Gastrocnemius medialis (tissue), 4 donors: Measurements from ENCODE around the gene VGLL4.

ENCODE experiments used
- POLR2A ChIP-seq, 2 donors: fragments of 450-650 bp; IDR thresholded peaks; one replicate each; pipeline ENCODE4 v1.6.1; 2017; ENCODE audit warnings: antibody characterized with exemption in 2 of 2, mild to moderate bottlenecking in 2 of 2, moderate library complexity in 2 of 2
- TF ChIP-seq, protein P1 (sequence below), 5 experiments: fragments of 450-650 bp in 3 of 5; fragments of 200-600 bp in 2 of 5; sonication (generic) in 2 of 5; IDR thresholded peaks in 4 of 5; conservative IDR thresholded peaks in 1 of 5; 1 replicate in 4 of 5; 2 replicates in 1 of 5; pipeline ENCODE4 v1.5.1; 2016 to 2019; ENCODE audit warnings: antibody characterized with exemption in 5 of 5, mild to moderate bottlenecking in 3 of 5, moderate library complexity in 3 of 5

DNA sequence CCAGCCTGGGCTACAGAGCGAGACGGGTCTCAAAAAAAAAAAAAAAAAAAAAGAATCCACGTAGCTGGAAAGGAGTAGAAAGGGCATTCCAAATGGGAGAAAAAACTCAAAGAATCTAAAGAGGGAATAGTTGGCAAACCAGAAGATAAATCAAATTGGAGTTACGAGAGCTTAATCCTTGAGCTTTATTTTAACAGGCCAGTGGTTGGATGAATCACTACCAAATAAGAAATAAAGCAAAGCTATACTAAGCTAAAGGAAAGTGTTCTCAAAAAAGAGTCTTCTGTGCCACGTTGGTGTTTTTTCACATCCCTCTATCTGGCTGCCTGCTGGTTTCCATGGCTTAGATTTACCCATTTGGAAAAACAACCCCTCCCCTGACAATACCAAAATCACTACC, 14.0 kb downstream of the VGLL4 start:
- TF ChIP-seq, protein P1, sequence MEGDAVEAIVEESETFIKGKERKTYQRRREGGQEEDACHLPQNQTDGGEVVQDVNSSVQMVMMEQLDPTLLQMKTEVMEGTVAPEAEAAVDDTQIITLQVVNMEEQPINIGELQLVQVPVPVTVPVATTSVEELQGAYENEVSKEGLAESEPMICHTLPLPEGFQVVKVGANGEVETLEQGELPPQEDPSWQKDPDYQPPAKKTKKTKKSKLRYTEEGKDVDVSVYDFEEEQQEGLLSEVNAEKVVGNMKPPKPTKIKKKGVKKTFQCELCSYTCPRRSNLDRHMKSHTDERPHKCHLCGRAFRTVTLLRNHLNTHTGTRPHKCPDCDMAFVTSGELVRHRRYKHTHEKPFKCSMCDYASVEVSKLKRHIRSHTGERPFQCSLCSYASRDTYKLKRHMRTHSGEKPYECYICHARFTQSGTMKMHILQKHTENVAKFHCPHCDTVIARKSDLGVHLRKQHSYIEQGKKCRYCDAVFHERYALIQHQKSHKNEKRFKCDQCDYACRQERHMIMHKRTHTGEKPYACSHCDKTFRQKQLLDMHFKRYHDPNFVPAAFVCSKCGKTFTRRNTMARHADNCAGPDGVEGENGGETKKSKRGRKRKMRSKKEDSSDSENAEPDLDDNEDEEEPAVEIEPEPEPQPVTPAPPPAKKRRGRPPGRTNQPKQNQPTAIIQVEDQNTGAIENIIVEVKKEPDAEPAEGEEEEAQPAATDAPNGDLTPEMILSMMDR (IDR thresholded peaks at IDR 0.05 in 4 of 5, conservative IDR thresholded peaks at IDR 0.05 in 1 of 5) = no peak
- no peak for TF ChIP-seq POLR2A (IDR thresholded peaks at IDR 0.05)
